Posterior vena cava (tissue), 2 donors: ENCODE measurements around the gene NDST3. TPM values are rescaled to one million over a fixed set of nuclear protein-coding genes. Genes with fewer than 3 reads are reported as not detected.
"Not testable (repeated sequence)": the region's sequence is repeated elsewhere in the genome, so short reads cannot be mapped to it uniquely, and the experiment has no call there.

Experiments used
- DNase-seq: peaks from one replicate; pipeline ENCODE4 v3.0.0-alpha.2; 2020; ENCODE audit warnings: low spot score
- intact Hi-C, 2 donors: fragments of 100-400 bp; cut with DNase I; formaldehyde crosslinking; loops; one replicate each; pipeline versions ENCODE4 v1.14.1 to v1.14.2; 2022 to 2023
- total RNA-seq, 2 donors: library from RNA; stranded (reverse); fragmentation: NEBNext Ultra II Directional; extraction: Animal tissue kit (Norgen Biotek cat#: 25700); gene quantifications; one replicate each; pipeline ENCODE4 v1.2.1, GENCODE V29; 2021
- donor health status: DM: yes; HTN: yes; CAD: no.
- donor health status: DM: yes; HTN: yes; CAD: no.

The NDST3 gene
- total RNA-seq, 2 donors from 2014 or later = 0.10 TPM; not detected in 1

GRCh38 chr4:118249890-118250289 lies 215.6 kb downstream of the NDST3 start:
- DNase-seq = no peak
- intact Hi-C loops = no loop called here

GRCh38 chr4:118254368-118254767 lies 220.1 kb downstream of the NDST3 start:
- DNase-seq = no peak
- intact Hi-C loops = no loop called here

GRCh38 chr4:118259111-118259510 lies 224.8 kb downstream of the NDST3 start:
- no peak for DNase-seq
- intact Hi-C loops = no loop called here

GRCh38 chr4:118260309-118260708 lies 226.0 kb downstream of the NDST3 start:
- intact Hi-C loops = no loop called here
- no peak for DNase-seq

- intact Hi-C loops = no loop called here
These were observed 229.8 kb downstream of the NDST3 start for GRCh38 chr4:118264096-118264495.

GRCh38 chr4:118265312-118266144 lies 231.2 kb downstream of the NDST3 start:
- DNase-seq = peak; percentile 78

More at GRCh38 chr4:118264096-118264495, 229.8 kb downstream of the NDST3 start:
- no peak for DNase-seq

GRCh38 chr4:118266145-118266496 lies 231.8 kb downstream of the NDST3 start:
- intact Hi-C loops, DNase-seq: not testable (repeated sequence)

More at GRCh38 chr4:118265312-118266144, 231.2 kb downstream of the NDST3 start:
- intact Hi-C loops = no loop called here

- DNase-seq = no peak
- intact Hi-C loops = no loop called here
These were observed 234.5 kb downstream of the NDST3 start for GRCh38 chr4:118268780-118269179.

- intact Hi-C loops = no loop called here
- no peak for DNase-seq
These were observed 236.2 kb downstream of the NDST3 start for GRCh38 chr4:118270492-118270891.

- intact Hi-C loops = no loop called here
- no peak for DNase-seq
These were observed 237.5 kb downstream of the NDST3 start for GRCh38 chr4:118271788-118272187.

GRCh38 chr4:118273642-118274041 lies 239.4 kb downstream of the NDST3 start:
- no peak for DNase-seq
- intact Hi-C loops = no loop called here

- intact Hi-C loops = no loop called here
- no peak for DNase-seq
These were observed 242.3 kb downstream of the NDST3 start for GRCh38 chr4:118276580-118276979.

GRCh38 chr4:118277243-118277642 lies 243.0 kb downstream of the NDST3 start:
- intact Hi-C loops = no loop called here

GRCh38 chr4:118278473-118279274 lies 244.4 kb downstream of the NDST3 start:
- DNase-seq = peak; percentile 98
- intact Hi-C loops = no loop called here

More at GRCh38 chr4:118277243-118277642, 243.0 kb downstream of the NDST3 start:
- no peak for DNase-seq

GRCh38 chr4:118279328-118279727 lies 245.0 kb downstream of the NDST3 start:
- intact Hi-C loops = no loop called here
- no peak for DNase-seq

GRCh38 chr4:118279920-118280432 lies 245.7 kb downstream of the NDST3 start:
- intact Hi-C loops = no loop called here

GRCh38 chr4:118280501-118281218 lies 246.4 kb downstream of the NDST3 start:
- intact Hi-C loops = no loop called here
- DNase-seq = no peak

More at GRCh38 chr4:118279920-118280432, 245.7 kb downstream of the NDST3 start:
- no peak for DNase-seq

GRCh38 chr4:118281611-118282442 lies 247.5 kb downstream of the NDST3 start:
- DNase-seq = no peak
- intact Hi-C loops = no loop called here

GRCh38 chr4:118282692-118283091 lies 248.4 kb downstream of the NDST3 start:
- DNase-seq = no peak
- intact Hi-C loops = no loop called here
